Measurements from ENCODE around the gene ZNF474.

DNA sequence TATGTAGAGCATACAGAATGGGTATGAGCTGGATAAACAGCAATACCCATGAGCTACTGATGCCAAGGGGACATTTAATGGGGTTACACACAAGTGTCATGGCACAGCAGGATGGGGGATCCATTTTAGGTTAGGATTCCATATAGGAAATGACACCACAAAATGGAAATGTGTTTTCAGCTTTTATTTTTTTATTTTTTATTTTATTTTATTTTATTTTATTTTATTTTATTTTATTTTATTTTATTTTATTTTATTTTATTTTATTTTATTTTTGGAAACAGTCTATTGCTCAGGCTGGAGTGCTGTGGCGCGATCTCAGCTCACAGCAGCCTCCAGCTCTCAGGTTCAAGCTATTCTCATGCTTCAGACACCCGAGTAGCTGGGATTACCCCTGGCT lies 11.6 kb downstream of the ZNF474 start:
- no peak for TF ChIP-seq CTCF (IDR thresholded peaks at IDR 0.05)
- TF ChIP-seq EP300 (IDR thresholded peaks at IDR 0.05), result no peak

All from upper lobe of left lung (tissue), 4 donors.